Measurements from ENCODE around the gene RPL35.
A peak's percentile ranks its signal among the peaks of the same experiment; 100 is the strongest.
"Not testable (repeated sequence)": the region's sequence is repeated elsewhere in the genome, so short reads cannot be mapped to it uniquely, and the experiment has no call there.

Gene RPL35

GRCh38 chr9:124854161-124854560 is 7.6 kb downstream of the RPL35 start:
- DNase-seq (ENCODE audit: extremely low spot score, insufficient read length, low read depth) (no peak), FAIRE-seq (no peak)

DNA sequence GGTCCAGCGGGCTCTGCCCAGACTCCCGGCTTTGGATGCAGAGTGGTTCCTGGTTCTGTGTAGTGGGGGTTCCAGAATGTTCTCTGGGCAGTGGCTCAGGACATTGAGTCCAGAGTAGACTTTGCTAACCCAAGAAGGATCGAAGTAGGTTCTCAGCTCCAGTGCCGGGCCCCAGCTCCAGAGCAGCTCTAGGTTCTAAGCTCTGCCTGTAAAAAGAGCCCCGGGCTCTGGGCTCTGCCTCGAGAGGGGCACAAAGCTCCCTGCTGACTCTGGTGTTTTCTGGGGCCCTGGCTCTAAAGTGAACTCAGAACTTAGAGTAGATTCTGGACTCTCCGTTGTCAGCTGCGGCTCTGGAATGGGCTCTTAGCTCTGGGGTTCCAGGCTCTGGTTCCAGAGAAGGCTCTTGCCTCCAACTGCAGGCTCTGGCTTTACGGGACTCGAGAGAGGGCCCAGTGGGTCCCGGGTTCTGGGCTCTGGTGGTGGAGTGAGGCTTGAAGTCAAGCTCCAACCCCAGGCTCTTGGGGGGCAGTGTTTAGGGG is 8.1 kb downstream of the RPL35 start:
- FAIRE-seq = no peak

DNA sequence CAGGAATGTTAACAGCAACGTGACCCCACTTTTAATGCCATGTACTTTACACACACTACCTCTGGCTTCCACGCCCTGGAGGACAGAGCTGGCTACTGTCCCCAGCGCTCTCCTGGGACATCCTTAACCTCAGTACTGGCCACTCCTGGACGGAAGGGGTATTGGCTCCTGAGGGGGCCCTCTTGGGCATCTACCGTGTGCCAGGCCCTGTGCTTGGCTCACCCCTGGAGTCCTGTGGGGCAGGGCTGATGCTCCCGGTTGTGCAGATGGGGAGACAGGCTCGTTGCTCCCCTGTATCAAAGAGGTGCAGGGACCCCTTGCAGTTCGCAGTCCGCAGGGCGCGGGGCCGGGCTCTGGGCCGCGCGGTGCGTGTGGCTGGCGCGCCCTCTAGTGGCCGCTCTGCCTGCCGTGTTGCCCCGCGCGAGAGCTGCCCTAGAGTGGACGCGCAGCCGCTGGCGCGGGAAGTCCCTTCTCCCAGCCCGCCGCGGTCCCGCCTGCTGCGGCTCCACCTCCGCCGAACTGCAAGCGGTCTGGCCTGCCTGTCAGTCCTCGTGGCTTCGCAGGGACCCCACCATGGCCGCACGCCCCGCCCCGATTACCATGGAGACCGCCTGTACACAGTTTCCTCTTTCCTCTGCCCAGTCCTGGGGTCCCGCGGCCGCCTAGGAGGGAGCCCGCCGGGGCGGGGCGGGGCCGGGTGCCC is 8.8 kb downstream of the RPL35 start, which contains the start of gene WDR38:
Gene WDR38, plus strand, starts transcription at position 632 of the 703 bp plus-strand sequence. CDS start 72 bp downstream, outside the sequence.
- DNase-seq (ENCODE audit: extremely low spot score, insufficient read length, low read depth) (peak; percentile 70), FAIRE-seq (peak; percentile 72)

More for the DNA sequence above, 8.1 kb downstream of the RPL35 start:
- DNase-seq (ENCODE audit: extremely low spot score, insufficient read length, low read depth) = no peak

GRCh38 chr9:124852121-124852828 is 9.5 kb downstream of the RPL35 start:
- no peak for FAIRE-seq
- no peak for DNase-seq (ENCODE audit: extremely low spot score, insufficient read length, low read depth)

- no peak for FAIRE-seq
- DNase-seq (ENCODE audit: extremely low spot score, insufficient read length, low read depth) = no peak
Observed at GRCh38 chr9:124849801-124850200, 12.0 kb downstream of the RPL35 start.

DNA sequence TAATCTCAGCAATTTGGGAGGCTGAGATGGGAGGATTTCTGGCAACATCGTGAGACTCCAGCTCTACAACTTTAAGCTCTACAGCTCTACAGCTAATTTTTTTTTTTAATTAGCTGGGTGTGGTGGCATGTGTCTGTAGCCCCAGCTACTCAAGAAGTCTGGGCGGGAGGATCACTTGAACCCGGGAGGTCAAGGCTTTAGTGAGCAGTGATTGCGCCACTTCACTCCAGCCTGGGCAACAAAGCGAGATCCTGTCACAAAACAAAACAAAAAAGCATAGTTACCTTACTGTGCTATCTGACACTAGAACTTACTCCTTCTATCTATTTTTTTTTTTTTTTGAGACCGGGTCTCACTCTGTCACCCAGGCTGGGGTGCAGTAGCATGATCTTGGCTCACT is 14.8 kb downstream of the RPL35 start:
- FAIRE-seq (no peak), DNase-seq (ENCODE audit: extremely low spot score, insufficient read length, low read depth) (no peak)

GRCh38 chr9:124846467-124846866 is 15.3 kb downstream of the RPL35 start:
- DNase-seq (ENCODE audit: extremely low spot score, insufficient read length, low read depth); FAIRE-seq: not testable (repeated sequence)

- FAIRE-seq (no peak), DNase-seq (ENCODE audit: extremely low spot score, insufficient read length, low read depth) (no peak)
Observed at GRCh38 chr9:124844291-124844690, 17.5 kb downstream of the RPL35 start.

- no peak for DNase-seq (ENCODE audit: extremely low spot score, insufficient read length, low read depth)
- no peak for FAIRE-seq
Observed at GRCh38 chr9:124843456-124844034, 18.2 kb downstream of the RPL35 start.

- DNase-seq (ENCODE audit: extremely low spot score, insufficient read length, low read depth) (no peak), FAIRE-seq (no peak)
Observed at GRCh38 chr9:124841075-124841821, 20.5 kb downstream of the RPL35 start.

DNA sequence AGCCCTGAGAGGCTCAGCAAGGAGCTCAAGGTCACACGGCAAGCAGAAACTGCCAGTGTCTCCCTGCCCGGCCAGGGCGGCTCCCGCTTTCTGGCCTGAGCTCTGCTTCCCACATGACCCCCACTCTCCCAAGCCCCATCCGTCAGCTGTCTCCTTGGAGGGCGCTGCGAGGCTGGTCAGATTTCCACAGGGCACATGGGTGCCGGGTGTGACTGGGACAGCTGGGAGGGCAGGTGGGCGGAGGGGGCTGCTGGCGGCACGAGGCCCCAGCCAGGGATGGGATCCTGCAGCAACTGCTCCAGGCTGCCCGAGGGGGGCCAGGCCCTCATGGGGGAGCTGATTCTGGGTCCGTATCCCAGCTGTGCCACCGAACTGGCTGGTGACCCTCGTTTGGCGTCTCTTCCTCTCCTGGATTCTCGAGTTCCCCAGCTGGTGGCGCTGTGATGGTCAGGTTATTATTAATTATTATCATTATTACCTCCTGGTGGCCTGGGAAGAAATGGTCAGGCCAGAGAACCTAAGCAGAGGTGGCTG is 21.4 kb downstream of the RPL35 start:
- no peak for FAIRE-seq
- no peak for DNase-seq (ENCODE audit: extremely low spot score, insufficient read length, low read depth)

GRCh38 chr9:124839612-124840299 is 22.0 kb downstream of the RPL35 start:
- DNase-seq (ENCODE audit: extremely low spot score, insufficient read length, low read depth) (no peak), FAIRE-seq (no peak)

- not testable (repeated sequence) for DNase-seq (ENCODE audit: extremely low spot score, insufficient read length, low read depth); FAIRE-seq
Observed at GRCh38 chr9:124838567-124839275, 23.0 kb downstream of the RPL35 start.

GRCh38 chr9:124838132-124838531 is 23.6 kb downstream of the RPL35 start:
- FAIRE-seq; DNase-seq (ENCODE audit: extremely low spot score, insufficient read length, low read depth): not testable (repeated sequence)

GRCh38 chr9:124835026-124835557 is 26.7 kb downstream of the RPL35 start:
- DNase-seq (ENCODE audit: extremely low spot score, insufficient read length, low read depth) = no peak
- FAIRE-seq = no peak

- DNase-seq (ENCODE audit: extremely low spot score, insufficient read length, low read depth) = no peak
- FAIRE-seq = no peak
Observed at GRCh38 chr9:124834591-124834990, 27.2 kb downstream of the RPL35 start.

DNA sequence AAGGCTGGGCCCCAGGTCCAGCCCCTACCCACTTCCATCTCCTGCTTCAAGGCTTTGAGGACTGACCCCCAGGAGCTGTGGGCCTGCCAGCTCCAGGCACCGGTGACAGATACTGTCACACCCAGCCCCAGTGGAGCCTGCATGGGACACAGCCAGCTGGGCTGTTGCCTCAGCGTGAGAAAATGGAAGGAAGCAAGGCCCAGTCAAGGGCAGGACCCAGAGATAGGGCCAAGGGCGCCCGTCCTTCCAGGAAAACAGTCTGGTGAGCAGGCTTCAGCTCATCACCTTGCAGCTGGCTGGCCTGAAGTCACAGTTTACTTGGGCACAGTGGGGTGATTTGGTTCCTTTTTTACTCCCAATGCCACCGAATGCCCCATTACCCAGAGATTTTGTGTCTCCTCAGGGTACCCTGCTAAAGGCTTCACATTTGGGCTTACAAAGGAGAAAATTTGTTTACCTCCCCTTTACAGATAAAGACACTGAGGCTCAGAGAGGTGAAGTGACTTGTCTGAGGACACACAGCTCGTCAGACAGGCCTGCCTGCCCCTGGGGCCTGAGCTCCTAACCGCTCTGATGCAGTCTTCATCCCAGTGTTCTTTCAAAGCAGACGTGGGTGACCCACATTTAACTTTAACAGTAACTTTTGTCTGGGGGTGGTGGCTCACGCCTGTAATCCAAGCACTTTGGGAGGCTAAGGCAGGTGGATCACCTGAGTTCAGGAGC is 30.0 kb downstream of the RPL35 start:
- DNase-seq (ENCODE audit: extremely low spot score, insufficient read length, low read depth) (no peak), FAIRE-seq (no peak)

DNA sequence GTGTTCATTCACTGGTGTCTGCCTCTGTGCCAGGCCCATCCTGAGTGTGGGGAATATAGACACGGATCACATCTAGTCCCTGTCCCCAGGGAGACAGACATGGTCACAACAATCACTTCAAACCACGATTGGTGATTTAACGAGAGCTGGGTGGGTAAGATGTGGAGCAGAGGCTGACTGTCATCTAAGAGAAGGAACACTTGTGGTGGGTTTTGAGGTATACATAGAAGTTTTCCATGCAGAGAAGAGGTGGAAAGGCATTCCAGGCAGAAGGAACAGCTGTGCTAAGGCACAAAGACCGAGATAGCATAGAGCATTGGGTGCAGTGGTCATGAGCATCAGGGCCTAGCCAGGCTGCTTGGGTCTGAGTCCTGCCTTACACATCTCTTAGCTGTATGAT is 31.2 kb downstream of the RPL35 start:
- FAIRE-seq (no peak), DNase-seq (ENCODE audit: extremely low spot score, insufficient read length, low read depth) (no peak)
